ENCODE data around the gene C9orf50.
"Not testable (repeated sequence)": the region's sequence is repeated elsewhere in the genome, so short reads cannot be mapped to it uniquely, and the experiment has no call there.

The C9orf50 gene

DNA sequence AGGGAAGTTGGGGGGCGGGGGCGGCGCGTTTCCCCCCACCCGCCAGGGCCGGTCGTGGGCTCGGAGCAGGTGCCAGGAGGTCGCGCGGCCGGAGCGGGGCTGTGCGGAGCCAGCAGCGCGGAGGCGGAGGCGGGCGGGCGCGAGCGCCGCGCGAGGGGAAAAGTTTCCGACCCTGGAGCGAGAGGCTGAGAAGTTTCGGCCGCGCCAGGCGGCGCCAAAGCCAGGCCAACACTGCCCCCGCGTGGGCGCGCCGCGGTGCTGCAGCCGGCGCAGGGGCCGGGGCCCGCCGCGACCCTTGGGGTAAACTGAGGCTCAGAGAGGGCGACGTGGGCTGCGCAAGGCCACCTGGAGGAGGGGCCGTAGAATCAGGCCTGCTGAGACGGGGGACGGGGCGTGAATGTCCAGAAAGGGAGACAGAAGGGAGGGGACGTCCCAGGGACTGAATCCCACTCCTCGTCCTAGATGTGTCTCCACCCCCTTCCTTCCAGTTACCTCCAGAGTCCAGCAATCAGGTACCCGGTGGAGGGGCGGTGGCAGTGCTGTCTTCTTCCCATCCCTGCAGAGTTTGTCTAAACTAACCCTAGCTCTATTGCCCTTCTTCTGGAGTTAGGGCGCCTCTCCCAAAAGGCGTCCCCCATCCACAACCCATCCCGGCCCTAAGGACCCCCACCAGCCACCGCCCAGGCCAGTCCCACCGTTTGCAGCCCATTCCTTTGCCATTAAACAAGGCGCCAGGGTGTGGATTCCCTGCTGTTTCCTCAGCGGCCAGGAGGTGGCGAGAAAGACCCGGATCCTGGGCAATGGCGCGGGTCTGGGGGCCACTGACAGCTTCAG is 10.2 kb downstream of the C9orf50 start:
- DNase-seq, result peak; percentile 77

DNA sequence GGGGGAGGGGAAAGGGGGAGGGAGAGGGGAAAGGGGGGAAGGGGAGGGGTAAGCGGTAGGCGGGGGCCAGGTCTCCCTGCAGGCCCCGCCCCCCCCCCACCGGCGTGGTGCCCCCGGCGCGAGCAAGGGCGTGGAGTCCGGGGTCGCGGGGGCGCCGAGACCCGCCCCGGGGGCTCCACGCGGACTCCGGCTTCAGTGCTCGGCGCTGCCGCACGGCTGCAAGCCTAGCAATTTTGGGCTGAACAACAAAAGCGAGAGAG is 10.8 kb downstream of the C9orf50 start:
- no peak for DNase-seq

DNA sequence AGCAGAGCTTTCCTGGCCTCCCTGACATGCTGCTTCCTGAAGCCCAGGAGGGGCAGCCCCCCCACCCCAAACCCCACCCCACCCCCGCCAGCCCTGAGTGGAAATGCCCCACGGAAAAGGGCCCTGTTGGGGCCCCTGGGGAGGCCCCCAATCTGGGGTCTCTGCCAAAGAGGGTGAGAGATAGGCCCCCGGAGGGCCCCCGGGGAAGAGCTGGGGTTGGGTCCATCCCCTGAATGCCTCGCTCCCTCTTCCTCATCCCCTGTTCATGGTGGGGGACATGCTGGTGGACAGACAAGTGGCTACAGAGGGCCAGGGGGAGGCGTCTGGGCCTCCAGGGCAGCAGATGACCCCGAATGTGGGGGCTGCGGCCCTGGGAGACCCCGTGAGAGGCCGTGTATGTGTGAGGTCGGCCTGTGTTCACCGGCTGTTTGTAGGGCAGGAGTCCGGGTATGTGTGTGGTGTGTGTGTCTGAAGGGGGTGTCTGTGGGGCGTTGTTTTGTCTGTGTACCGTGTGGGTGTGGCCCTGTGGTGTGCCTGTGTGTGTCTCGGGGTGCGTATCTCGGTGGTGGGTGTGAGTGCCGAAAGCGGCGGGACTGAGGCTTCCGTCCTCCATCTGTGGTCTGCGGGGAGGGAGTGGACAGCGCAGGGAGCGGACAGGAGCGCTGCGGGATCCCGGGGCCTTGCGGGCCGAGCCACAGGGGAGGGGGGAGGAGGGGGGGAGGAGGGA is 11.3 kb downstream of the C9orf50 start:
- DNase-seq, result peak; percentile 71

DNA sequence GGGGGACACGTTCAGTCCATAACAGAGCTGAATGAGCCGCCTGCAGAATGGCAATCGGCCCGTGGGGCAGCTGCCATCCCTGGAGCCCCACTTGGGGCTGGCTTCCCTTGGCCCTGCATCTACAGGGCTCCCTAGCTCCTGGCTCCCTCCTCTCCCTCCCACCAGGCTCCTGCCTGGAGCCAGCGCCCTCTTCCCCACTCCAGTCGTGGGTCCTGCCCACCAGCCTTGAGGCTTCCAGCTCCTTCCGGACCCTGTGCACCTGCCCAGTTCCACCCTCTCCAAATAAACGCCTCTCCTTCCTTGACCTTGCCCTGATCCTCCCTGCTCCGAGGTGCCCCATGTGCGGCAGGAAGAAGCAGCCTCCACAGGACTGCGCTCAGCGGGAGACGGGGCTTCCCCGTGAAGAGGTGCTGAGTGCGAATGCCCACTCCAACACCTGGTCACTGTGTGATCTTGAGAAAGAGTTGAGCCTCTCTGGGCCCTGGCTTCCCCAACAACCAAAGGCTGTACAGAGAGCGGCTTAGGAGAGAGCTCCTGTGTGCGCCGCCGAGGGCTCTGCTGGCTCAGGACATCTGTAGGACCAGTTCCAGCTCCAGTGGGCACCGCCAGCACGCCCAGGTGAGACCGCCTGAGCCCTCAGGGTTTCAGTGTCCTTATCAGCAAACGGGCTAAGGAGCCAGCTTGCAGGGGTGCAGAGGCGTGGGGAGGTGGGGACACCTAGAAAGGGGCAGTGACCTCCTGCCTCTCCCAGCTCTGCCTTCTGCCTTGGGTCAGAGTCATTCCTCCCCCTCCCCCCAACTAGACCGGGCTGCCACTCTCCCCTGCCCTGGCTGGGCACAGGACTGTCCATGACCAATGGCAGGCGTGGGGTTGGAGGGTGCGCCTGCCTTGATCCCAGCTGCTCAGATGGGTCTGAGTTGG is 12.1 kb downstream of the C9orf50 start:
- no peak for DNase-seq

DNA sequence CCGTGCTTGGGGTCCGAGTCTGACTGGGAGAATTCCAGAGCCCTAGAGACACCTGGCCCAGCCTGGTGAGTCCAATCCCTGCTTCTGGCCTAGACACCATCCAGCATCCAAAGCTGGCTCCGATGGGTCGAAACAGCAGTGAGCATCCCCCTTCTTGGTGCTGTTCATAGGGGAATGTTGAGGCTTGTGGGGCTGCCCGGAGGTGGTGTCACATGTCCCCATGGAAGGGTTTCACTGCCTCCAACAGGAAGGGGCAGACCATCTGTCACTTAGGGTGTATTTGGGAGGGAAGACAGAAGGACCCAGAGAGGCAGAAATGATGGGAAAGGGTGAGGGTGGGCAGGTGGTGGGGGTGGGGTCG is 13.9 kb downstream of the C9orf50 start:
- DNase-seq, result no peak

DNA sequence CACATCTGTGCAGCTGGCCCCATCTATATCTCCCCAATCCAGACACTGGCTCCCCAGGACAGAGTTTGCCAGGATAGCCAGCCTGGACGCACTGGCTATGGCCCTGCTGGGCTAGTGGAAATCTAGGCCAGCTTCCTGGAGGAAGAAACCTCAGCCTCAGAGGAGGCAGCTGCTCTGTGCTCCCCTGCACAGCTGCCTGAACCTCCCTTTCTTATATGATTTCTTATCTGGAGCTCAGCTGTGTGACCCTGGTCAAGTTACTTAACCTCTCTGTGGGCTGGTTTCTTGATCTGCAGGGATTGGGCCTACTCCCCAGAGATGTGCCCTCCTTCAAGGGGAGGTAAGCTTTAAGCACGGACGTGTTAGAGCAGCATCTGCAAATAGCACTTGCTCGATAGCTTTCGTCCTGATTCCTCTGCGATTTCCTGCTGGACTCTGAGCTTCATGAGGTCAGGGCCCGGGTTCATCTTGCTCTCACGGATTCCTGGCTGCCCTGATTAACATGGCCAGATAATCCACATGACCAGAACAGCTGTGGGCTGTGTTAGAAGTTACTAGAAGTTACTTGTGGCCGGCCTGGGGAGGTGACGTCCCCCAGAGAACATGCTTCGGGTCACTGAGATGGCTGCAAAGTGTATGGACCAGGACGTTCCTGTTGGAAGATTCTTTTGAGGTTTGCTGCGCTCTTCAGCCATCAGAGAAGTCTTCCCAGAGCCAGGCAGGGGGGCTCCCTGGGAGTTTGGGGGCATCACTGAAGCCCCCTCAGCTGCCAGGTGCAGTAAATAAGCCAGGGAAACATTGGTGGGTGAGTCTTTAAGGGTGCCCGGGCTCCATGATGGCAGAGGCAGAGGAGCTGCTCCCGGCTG is 14.5 kb downstream of the C9orf50 start:
- no peak for DNase-seq

DNA sequence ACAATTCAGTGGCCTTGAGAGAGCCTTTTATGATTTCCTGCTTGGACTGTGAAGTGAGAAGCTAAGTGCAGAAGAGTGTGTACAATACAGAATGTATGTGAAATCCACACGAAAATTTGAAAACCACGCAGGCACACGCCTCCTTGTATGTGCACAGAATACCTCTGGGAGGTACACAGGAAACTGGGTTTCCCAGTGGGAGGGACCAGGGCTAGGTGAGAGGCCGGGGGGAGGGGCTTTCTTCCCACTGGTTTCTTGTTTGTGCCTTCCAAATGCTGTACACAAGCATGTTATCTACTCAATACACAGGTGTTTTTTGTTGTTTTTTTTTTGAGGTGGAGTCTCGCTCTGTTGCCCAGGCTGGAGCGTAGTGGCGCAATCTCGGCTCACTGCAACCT is 16.1 kb downstream of the C9orf50 start:
- DNase-seq, result no peak

DNA sequence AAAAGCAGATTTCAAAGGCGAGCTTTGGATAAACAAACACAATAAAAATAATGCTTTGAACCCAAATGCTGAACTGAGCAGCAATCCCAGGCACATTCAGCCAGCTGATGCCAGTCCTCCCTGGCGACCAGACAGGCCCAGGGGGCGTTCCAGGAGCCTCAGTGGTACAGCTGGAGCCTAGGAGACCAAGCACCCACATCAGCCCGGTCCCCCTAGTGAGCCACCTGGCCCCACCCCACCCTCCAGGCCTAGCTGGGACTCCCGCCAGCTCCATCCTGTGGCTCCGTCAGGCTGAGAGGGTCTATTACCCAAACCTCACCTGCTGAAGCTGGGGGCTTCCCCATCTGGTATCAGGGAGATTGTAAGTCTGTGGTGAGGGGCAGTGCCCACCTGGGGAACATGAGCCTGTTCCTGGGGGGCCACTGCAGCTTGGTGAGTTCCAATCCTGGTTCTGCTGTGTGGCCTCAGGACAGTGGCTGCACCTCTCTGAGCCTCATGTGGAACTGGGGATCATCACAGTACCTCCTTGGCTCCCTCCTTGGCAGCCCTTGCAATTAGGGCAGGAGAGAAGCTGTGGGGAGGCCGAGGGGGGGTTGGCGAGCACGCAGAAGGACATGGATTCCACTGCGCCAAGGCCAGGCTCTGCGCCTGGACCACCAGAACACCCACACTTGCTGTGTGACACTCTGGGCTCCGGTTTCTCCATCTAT is 16.7 kb downstream of the C9orf50 start:
- no peak for DNase-seq

DNA sequence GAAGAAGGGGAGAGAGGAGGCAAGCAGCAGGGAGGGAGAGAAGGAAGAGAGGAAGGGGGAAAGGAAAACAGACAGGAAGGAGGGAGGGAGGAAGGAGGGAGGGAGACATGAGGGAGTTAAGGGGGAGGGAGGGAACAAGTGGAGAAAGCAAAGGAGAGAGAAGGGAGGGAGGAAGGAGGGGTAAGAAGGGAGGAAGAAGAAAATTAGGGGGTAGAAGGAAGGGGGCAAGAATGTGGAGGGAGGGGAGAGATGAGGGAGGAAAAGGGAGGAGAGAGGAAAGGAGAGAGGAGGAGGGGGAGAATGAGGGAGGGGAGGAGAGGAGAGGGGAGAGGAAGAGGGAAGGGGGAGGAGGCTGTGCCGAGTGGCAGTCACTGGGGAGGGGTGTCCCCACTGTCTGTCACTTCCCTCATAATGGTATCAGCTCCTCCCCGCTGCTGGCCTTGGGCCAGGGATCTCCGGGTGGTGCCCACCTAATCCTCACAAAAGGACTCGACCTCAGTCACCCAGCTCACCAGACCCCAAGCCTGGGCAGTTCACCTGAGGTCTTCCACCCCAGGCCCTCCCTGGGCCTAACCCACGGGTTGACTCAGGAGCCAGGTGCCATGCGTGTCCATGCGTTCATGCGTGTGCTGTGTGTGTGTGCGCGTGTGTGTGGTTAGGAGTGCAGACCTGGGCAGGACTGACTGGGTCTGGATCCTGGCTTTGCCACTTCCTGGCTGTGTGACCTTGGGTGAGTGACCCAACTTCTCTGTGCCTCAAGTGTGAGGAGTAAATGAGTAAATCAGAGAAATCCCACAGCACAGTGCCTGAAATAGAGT is 18.1 kb downstream of the C9orf50 start:
- DNase-seq, result peak; percentile 25

DNA sequence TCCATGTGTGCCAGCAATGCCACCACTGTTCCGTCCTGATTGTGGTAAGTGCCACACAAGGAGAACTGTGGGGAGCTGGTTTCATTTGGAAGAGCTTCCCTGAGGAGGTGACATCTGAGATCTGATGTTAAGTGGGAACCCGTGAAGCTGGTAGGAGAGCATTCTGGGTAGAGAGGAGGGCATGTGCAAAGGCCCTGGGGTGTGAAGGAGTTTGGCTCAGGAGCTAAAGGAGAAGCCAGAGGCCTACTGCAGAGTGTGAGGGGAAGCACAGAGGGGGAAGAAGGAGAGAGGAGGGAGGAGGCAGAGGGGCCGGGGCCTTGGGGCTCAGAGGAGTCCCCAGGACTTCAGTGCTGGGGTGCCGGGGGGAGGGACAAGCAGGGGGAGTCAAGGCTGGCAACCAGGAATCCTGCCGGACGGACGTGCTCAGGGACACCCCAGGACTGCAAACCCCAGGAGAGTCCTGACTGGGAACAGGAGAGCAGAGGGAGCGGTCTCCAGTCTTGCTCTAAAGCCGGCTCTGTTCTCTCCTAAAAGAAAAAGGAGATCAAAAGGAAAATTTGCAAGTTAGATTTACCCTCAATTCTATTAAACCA is 19.7 kb downstream of the C9orf50 start:
- no peak for DNase-seq

DNA sequence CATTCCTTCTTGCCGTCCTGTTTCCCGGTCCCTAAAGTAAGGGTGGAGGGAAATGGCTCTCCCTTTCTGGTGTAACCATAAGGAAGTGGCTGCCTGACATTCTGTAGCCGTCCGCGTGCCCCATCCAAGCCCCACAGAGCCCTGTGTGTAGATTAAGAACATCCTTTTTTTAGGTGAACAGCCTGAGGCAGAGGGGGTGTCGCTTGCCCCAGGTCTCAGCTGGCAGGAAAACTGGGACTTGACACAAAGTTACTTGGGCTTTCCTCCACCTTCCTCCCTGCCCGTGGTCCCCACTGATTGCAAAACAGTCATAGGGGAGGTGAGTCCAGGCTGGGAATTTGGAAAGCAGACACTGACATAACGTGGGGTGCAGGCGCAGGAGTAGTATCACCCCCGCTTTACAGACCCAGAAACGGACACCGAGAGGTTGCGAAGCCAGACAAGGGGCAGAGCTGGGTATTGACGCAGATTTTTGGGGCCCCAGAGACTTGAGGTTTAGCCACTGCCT is 22.8 kb downstream of the C9orf50 start:
- DNase-seq, result no peak

DNA sequence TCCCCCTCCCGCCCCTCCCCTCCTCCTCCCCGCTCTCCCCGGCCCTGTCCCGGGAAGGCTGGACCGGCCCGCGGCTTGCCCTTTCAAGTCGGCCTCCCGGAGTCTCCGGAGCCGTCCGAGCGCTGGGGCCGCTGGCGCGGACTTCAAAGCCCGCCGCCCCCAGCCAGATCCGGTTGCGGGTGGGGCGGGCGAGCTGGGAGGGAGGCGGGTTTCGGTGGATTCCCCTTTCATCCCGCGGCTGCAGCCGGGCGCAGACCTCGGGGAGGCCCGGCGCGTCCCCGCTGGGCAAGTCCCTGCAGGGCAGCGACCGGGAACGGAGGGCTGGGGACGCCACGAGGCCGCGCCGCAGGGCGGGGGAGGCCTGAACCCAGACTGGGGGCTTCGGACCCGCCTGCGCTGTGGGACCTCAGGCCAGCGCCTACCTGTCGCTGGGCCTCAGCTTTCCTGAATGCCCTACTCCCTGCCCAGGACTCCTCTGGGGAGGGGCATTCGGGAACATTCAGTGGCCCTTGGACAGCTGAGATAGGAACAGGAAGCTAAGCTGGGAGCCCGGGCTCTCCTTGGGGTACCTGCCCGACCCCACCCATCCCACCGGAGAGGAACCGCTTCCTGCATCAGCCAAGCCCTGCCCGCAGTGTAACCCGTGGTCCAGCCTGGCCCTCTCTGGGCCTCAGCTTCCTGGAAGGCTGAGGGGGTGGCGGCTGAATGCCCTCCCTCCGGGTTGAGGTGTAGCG is 23.4 kb downstream of the C9orf50 start:
- DNase-seq, result peak; percentile 62

DNA sequence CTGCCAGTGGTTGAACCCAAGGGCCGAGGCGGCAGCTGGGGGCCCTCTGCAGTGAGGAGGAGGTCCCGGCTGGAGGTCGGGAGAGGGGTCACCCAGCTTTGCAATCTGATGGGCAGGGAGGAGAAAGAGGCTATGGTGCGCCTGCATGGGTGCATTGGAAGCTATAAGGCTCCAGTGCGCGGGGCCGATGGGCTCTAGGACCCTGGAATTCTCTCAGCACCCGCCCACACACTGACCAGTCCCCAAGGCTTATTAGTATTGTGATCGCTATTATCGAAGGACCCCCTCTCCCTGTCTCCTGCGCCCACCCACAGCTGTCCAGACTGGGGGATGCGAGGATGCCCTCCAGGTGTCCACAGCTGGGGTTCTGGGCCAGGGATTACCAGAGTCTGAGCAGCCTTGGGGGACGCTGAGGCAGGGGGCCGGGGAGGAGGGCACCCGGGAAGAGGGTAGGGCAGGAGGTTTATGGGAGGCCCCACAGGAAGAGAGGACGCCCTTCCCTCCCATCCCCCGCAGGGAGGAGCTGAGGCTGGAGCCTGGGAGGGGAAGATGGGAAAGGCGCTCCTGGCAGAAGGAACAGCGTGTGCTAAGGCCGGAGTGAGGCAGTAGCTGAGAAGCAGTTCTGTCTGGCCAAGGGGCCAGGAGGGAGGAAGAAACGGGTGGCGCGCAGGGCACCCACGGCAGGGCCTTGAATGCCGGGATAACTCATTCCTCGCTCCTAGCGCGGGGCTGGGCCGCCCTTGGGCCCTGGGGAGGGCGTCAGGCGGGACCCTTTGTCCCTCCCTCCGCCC is 24.2 kb downstream of the C9orf50 start:
- DNase-seq, result peak; percentile 79

DNA sequence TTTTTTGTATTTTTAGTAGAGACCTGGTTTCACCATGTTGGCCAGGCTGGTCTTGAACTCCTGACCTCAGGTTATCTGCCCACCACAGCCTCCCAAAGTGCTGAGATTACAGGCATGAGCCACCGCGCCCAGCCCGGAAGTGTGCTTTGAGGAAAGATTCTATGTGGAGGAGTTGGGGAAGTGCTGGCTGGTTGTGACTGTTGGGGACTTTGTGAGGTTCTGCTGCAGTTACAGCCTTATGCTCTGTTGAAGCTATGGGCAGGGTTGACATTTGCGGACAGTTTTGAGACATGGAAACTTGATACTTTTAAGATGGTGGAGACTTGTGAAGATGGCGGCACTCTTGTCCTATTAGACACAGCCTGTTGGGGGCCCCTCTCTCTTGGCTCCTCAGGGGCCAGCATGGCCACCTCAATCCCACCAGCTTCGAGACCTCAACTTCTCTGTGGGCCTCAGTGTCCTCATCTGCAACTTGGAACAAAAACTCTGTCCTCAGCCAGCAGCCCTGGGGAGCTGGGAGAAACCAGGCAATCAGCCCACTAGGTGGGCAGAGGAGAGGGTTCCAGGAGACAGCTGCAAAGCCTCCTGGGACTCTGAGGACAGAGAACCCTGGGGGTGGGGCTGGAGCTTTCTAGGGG is 24.9 kb downstream of the C9orf50 start:
- DNase-seq, result no peak

DNA sequence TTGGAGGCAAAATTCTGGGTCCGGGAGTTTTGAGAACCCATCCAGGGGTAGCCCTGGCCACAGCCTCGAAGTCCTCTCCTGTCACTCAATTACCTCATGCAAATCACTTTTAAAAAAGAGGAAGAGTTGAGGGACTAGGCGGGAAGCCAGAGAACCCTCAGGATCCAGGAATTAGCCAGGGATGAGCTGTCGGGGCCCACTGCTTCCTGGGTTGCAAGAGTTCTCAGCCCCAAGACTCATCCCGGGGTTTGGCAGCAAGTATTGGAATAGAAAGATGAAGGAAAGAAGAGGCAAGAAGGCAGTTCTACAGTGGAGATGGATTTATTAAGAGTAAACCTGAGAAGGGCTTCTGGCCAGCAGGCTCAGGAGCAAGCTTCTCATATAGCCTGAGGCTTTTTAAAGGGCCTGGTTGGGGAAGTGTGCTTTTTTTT is 25.6 kb downstream of the C9orf50 start:
- peak; percentile 45 for DNase-seq

DNA sequence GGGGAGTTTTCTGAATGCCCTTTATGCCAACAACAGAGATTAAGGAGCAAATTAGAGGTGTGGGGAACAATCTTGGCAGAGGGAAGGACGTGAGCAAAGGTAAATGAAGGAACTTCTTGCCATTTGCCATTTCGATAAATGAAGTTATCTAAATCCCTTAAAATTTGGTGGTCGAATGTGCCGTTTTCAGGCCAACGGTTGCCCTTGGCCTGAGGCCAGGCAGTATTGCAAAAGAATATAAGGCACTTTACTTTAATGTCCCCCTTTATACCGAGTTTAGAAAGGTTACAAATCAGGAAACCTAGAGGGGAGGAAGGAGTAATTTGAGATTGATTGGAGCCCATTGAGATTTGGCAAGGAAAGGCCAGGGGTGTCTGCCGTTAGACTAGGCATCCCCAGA is 26.3 kb downstream of the C9orf50 start:
- DNase-seq, result no peak

DNA sequence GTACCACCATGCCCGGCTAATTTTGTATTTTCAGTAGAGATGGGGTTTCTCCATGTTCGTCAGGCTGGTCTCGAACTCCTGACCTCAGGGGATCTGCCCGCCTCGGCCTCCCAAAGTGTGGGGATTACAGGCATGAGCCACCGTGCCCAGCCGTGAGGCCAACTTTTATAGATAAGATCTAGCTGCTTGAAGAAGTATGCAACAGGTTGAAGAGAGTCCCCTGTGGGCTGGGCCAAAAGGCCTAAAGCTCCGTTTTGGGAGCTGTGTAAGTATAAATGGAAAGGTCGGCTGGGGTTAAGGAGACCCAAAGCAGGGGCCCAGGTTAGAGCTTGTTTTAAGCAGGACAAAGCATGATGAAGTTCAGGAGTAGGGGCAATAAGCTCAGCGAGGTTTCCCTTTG is 28.1 kb downstream of the C9orf50 start:
- DNase-seq, result not testable (repeated sequence)

DNA sequence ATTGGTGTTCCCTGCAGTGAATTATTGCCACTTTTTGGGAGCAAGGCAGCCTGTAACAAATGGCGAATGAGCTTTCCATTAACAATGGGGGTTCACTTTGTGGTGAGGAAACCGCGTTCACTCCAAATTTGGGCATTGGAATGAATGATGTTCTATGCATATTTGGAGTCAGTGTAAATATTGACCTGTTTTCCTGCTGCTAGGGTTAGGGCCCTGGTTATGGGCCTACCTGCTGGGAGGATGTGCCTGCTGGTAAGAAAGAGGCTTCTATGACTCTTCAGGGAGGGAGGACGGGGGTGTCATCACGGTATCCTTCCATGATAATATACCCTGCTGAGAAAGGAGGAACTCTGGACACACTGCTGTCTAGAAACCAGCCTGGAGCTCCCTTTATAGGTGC is 29.0 kb downstream of the C9orf50 start:
- no peak for DNase-seq
